GM10266 (cell line): ENCODE data around the gene IL6ST.
A peak's percentile ranks its signal among the peaks of the same experiment; 100 is the strongest.

Experiments used
- DNase-seq: peaks from one replicate; pipeline ENCODE4 v3.0.0; 2012; ENCODE audit errors: extremely low spot score
- CTCF ChIP-seq: IDR thresholded peaks from 2 replicates; pipeline ENCODE4 v1.5.1; 2012; ENCODE audit warnings: mild to moderate bottlenecking, low read depth; ENCODE audit not compliant: control insufficient read depth, insufficient read depth; ENCODE audit errors: missing control alignments

Gene IL6ST

GRCh38 chr5:55936100-55936693, 58.6 kb downstream of the IL6ST start:
- peak; percentile 55 for DNase-seq
- peak; percentile 87 for TF ChIP-seq CTCF

GRCh38 chr5:55935371-55935770, 59.4 kb downstream of the IL6ST start:
- TF ChIP-seq CTCF = no peak
- DNase-seq = no peak

- TF ChIP-seq CTCF = no peak
- DNase-seq = no peak
Measured at GRCh38 chr5:55934720-55935119, 60.0 kb downstream of the IL6ST start.

GRCh38 chr5:55934115-55934613, 60.6 kb downstream of the IL6ST start:
- TF ChIP-seq CTCF = no peak
- no peak for DNase-seq

- no peak for DNase-seq
- TF ChIP-seq CTCF = no peak
Measured at GRCh38 chr5:55933377-55934114, 61.2 kb downstream of the IL6ST start.

GRCh38 chr5:55932700-55933099, 62.1 kb downstream of the IL6ST start:
- no peak for DNase-seq
- no peak for TF ChIP-seq CTCF
